GM18507 (cell line): Measurements from ENCODE around the gene GRIK4.
A peak's percentile ranks its signal among the peaks of the same experiment; 100 is the strongest.

Source experiments
- DNase-seq: peaks from one replicate; pipeline ENCODE4 v3.0.0; 2011; ENCODE audit warnings: low read depth; ENCODE audit not compliant: insufficient read length; ENCODE audit errors: extremely low spot score
- FAIRE-seq: peaks from 2 replicates; lab custom pipeline; 2011; peaks lifted over from hg19 to GRCh38; lab: Jason Lieb, UNC

Gene GRIK4

GRCh38 chr11:120904116-120904515, 392.6 kb downstream of the GRIK4 start:
- FAIRE-seq (no peak), DNase-seq (no peak)

- FAIRE-seq (no peak), DNase-seq (no peak)
These were observed 395.2 kb downstream of the GRIK4 start for GRCh38 chr11:120906766-120907165.

GRCh38 chr11:120907971-120908370, 396.4 kb downstream of the GRIK4 start:
- no peak for FAIRE-seq
- DNase-seq: no peak

GRCh38 chr11:120908461-120909181, 397.1 kb downstream of the GRIK4 start:
- FAIRE-seq (no peak), DNase-seq (no peak)

GRCh38 chr11:120909676-120910416, 398.3 kb downstream of the GRIK4 start:
- DNase-seq: no peak
- FAIRE-seq: no peak

GRCh38 chr11:120911943-120912342, 400.4 kb downstream of the GRIK4 start:
- no peak for DNase-seq
- no peak for FAIRE-seq

GRCh38 chr11:120912504-120912903, 401.0 kb downstream of the GRIK4 start:
- DNase-seq (no peak), FAIRE-seq (peak; percentile 69)

- no peak for DNase-seq
- FAIRE-seq: no peak
These were observed 401.4 kb downstream of the GRIK4 start for GRCh38 chr11:120912915-120913314.

- FAIRE-seq (no peak), DNase-seq (no peak)
These were observed 402.5 kb downstream of the GRIK4 start for GRCh38 chr11:120914021-120914420.

GRCh38 chr11:120914601-120915000, 403.1 kb downstream of the GRIK4 start:
- FAIRE-seq (no peak), DNase-seq (no peak)

- no peak for DNase-seq
- FAIRE-seq: no peak
These were observed 406.2 kb downstream of the GRIK4 start for GRCh38 chr11:120917559-120918239.

GRCh38 chr11:120918257-120918656, 406.7 kb downstream of the GRIK4 start:
- DNase-seq (no peak), FAIRE-seq (peak; percentile 39)

GRCh38 chr11:120919045-120919444, 407.5 kb downstream of the GRIK4 start:
- no peak for DNase-seq
- no peak for FAIRE-seq

- FAIRE-seq: no peak
- DNase-seq: no peak
These were observed 408.0 kb downstream of the GRIK4 start for GRCh38 chr11:120919566-120919965.

GRCh38 chr11:120923866-120924508, 412.4 kb downstream of the GRIK4 start:
- no peak for DNase-seq
- no peak for FAIRE-seq

- peak; percentile 94 for FAIRE-seq
- DNase-seq: peak; percentile 77
These were observed 414.4 kb downstream of the GRIK4 start for GRCh38 chr11:120925944-120926343.

GRCh38 chr11:120928627-120929026, 417.1 kb downstream of the GRIK4 start:
- FAIRE-seq: no peak
- no peak for DNase-seq

GRCh38 chr11:120929090-120929489, 417.5 kb downstream of the GRIK4 start:
- DNase-seq: no peak
- no peak for FAIRE-seq

- FAIRE-seq (peak; percentile 77), DNase-seq (peak; percentile 46)
These were observed 418.2 kb downstream of the GRIK4 start for GRCh38 chr11:120929664-120930154.
